Pancreas (tissue), 10 donors: ENCODE results near the gene SNAP47. TPM values are rescaled to one million over a fixed set of nuclear protein-coding genes. Genes with fewer than 3 reads are reported as not detected.

Experiments used
- ATAC-seq, 4 donors: fragments of 200-7000 bp; cut with Tn5 transposase; one replicate each; pipeline versions ENCODE4 v1.8.0 to v1.9.1; 2020; ENCODE audit warnings: mild to moderate bottlenecking in 4 of 4, moderate library complexity in 4 of 4
- DNase-seq, 6 donors: peaks; one replicate each; pipeline ENCODE4 v3.0.0-alpha.2; 2020
- FAIRE-seq: peaks from 2 replicates; lab custom pipeline; 2012; peaks lifted over from hg19 to GRCh38; lab: Jason Lieb, UNC
- H3K27ac ChIP-seq, 4 donors: fragments of 200-600 bp; sonication (generic); 1 replicate in 3 of 4; 2 replicates in 1 of 4; pipeline versions ENCODE4 v1.5.0 to v1.8.0; 2020
- H3K27me3 ChIP-seq, 4 donors: fragments of 200-600 bp; one replicate each; pipeline ENCODE4 v1.8.0; 2021
- H3K36me3 ChIP-seq, 3 donors: fragments of 200-600 bp; sonication (generic) in 1 of 3; one replicate each; pipeline versions ENCODE4 v1.5.0 to v1.8.0; 2020 to 2021
- H3K4me1 ChIP-seq, 3 donors: fragments of 200-600 bp; one replicate each; pipeline ENCODE4 v1.8.0; 2021
- H3K4me3 ChIP-seq, 4 donors: fragments of 200-600 bp; sonication (generic) in 2 of 4; one replicate each; pipeline versions ENCODE4 v1.5.0 to v1.8.0; 2020 to 2021
- H3K9me3 ChIP-seq, 4 donors: fragments of 200-600 bp; one replicate each; pipeline ENCODE4 v1.8.0; 2021
- WGBS, 2 donors: extraction: QIAGEN DNeasy Blood & Tissue Kit; methylation state at CpG; one replicate each; pipeline ENCODE4 v1.1.7; 2013; 5-methylcytosine and 5-hydroxymethylcytosine counted together
- intact Hi-C, 3 donors: fragments of 100-400 bp; cut with DNase I; formaldehyde crosslinking; loops; one replicate each; pipeline versions ENCODE4 v1.11.1 to v1.14.2; 2022
- polyA plus RNA-seq, 2 donors: library from polyadenylated mRNA; stranded (reverse); fragments of 200-250 nt; gene quantifications; one replicate each; pipeline ENCODE4 v1.2.3, GENCODE V29; 2013
- total RNA-seq, 6 donors: library from RNA; stranded (reverse); fragmentation: NEBNext Ultra II Directional in 4 of 6; extraction: Animal tissue kit (Norgen Biotek cat#: 25700) in 4 of 6; gene quantifications; one replicate each; pipeline versions ENCODE4 v1.2.1 to v1.2.4, GENCODE V29; 2021 to 2023
- TF ChIP-seq, protein P1 (sequence below), 4 donors: fragments of 200-600 bp; sonication (generic) in 3 of 4; IDR thresholded peaks; one replicate each; pipeline versions ENCODE4 v1.5.0 to v1.8.0; 2021; ENCODE audit warnings: antibody characterized with exemption in 4 of 4
- donor health status: healthy with polysubstance abuse.
- donor health status: DM: no; HTN: no; CAD: no; lungs with moderate emphysema.
- donor health status: DM: no; HTN: no; CAD: no.
- donor health status: control.
- donor health status: control.
- donor health status: Bipolar disorder and iron deficiency.
- donor health status: DM: yes; HTN: yes; CAD: no.
- donor health status: DM: no; HTN: no; CAD: no.
- donor health status: DM: no; HTN: no; CAD: no.
- donor health status: DM: yes; HTN: yes; CAD: no.

The SNAP47 gene
- total and polyA plus RNA-seq, 8 donors = 12.3 to 21.5 (median 14.7) TPM

GRCh38 chr1:227771326-227771725 lies 36.1 kb downstream of the SNAP47 start:
- peaks cover 0 to 18% (median 4%) of the 10 kb centered on the region in 3 donors for H3K36me3 ChIP-seq
- H3K4me1 ChIP-seq = no peaks in the 10 kb centered on the region
- H3K27ac ChIP-seq = no peak overlapping the region
- FAIRE-seq (no peak), DNase-seq (peak in 2 of 6 donors; percentile 31 to 39), ATAC-seq (no peak)
- no peak overlapping the region for H3K4me3 ChIP-seq
- intact Hi-C loops = no loop called here
- no peaks in the 10 kb centered on the region for H3K9me3 ChIP-seq
- WGBS, 2 donors = 93 to 96% methylated on average over 6 to 8 of the region's 8 CpGs
- TF ChIP-seq, protein P1, sequence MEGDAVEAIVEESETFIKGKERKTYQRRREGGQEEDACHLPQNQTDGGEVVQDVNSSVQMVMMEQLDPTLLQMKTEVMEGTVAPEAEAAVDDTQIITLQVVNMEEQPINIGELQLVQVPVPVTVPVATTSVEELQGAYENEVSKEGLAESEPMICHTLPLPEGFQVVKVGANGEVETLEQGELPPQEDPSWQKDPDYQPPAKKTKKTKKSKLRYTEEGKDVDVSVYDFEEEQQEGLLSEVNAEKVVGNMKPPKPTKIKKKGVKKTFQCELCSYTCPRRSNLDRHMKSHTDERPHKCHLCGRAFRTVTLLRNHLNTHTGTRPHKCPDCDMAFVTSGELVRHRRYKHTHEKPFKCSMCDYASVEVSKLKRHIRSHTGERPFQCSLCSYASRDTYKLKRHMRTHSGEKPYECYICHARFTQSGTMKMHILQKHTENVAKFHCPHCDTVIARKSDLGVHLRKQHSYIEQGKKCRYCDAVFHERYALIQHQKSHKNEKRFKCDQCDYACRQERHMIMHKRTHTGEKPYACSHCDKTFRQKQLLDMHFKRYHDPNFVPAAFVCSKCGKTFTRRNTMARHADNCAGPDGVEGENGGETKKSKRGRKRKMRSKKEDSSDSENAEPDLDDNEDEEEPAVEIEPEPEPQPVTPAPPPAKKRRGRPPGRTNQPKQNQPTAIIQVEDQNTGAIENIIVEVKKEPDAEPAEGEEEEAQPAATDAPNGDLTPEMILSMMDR (IDR thresholded peaks at IDR 0.05) = no peak
- no peaks in the 10 kb centered on the region for H3K27me3 ChIP-seq

DNA sequence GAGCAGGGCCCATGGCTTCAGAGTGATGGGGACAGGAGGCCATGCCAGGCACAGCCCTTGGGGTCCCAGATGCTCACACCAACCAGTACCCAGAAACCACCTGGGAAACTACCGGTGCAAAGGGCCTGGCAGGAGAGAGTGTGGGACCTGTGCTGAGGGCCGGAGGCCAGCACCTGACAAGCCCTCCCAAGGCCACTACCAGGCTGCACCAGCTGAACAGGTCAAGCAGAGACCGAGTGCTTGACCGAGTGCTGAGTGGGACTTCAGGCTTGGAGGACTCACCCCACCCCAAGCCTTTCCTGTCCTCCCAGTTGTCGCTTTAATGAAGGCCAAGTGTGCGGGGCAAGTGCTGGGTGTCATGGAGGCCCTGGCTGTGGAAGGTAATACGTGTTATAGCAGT lies 36.5 kb downstream of the SNAP47 start:
- no peaks in the 10 kb centered on the region for H3K9me3 ChIP-seq
- ATAC-seq (no peak), FAIRE-seq (no peak), DNase-seq (peak in 1 of 6 donors; percentile 32)
- H3K4me1 ChIP-seq = no peaks in the 10 kb centered on the region
- H3K4me3 ChIP-seq = no peak overlapping the region
- TF ChIP-seq, protein P1 (IDR thresholded peaks at IDR 0.05) = no peak
- no peaks in the 10 kb centered on the region for H3K27me3 ChIP-seq
- no peak overlapping the region for H3K27ac ChIP-seq
- H3K36me3 ChIP-seq = peaks cover 0 to 18% (median 4%) of the 10 kb centered on the region in 3 donors
- WGBS, 2 donors = 88% methylated on average over 7 of the region's 7 CpGs
- intact Hi-C loops = no loop called here

DNA sequence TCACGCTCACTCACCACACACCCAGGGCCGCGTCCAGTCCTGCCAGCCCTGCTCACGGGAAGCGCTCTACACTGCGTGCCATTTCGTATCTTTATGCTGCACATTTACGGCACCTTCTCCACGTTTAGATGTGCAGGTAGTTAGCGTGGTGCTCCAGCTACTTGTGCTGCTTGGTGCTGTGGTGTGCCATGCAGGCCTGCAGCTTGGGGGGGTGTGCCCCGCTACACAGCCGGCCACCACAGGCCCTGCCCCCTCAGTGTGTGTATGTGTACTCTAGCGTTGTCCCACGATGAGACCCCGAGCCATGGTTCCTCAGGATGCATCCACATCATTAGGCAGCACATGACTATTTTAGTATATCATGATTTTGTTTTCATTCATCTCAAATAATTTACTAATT lies 38.3 kb downstream of the SNAP47 start:
- FAIRE-seq = no peak
- ATAC-seq = peak in 1 of 4 donors; percentile 34
- Histone ChIP-seq H3K9me3 (no peaks in the 10 kb centered on the region), H3K27ac (no peak overlapping the region), H3K4me1 (no peaks in the 10 kb centered on the region), H3K36me3 (peaks cover 0 to 6% (median 0%) of the 10 kb centered on the region in 3 donors), H3K27me3 (no peaks in the 10 kb centered on the region), H3K4me3 (no peak overlapping the region)
- 87 to 89% methylated on average over 15 of the region's 15 CpGs for WGBS, 2 donors
- TF ChIP-seq, protein P1 (IDR thresholded peaks at IDR 0.05) = no peak
- intact Hi-C loops = no loop called here
- DNase-seq = no peak

DNA sequence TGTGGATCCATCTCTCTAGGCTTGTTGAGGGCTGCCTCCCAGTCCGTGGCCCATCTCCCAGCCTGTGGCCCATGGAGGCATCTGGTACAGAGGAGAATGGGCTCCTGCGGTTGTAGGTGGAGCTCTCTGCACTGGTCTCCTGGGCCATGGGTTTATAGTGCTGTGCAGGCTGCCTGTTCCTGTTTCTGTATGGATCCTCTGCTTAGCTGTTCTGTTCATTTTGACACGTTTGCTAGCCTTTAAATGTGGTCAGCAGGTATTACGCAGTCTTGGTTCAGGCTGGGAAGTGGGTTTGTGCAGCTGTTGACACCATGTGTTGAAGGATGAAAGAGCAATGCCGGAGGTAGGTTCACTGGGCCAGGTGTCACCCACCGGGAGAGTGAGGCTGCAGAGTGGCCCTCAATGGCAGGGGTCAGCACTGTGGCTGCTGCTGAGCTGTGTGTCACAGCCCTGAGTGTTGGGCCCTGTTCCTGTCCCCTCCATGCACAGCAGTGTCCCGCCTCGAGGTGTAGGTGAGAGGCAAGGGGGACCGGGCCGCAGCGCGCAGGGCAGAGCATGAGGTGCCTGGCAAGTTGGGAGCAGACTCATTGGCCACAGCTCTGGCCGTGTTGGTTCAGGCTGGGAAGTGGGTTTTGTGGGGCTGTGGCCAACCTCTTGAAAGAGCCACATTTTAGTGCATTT lies 39.0 kb downstream of the SNAP47 start:
- intact Hi-C loops = no loop called here
- TF ChIP-seq, protein P1 (IDR thresholded peaks at IDR 0.05) = no peak
- H3K4me3 ChIP-seq = no peak overlapping the region
- H3K27ac ChIP-seq = no peak overlapping the region
- no peaks in the 10 kb centered on the region for H3K27me3 ChIP-seq
- FAIRE-seq = no peak
- no peaks in the 10 kb centered on the region for H3K9me3 ChIP-seq
- DNase-seq = no peak
- 89 to 92% methylated on average over 13 of the region's 13 CpGs for WGBS, 2 donors
- ATAC-seq = no peak
- H3K36me3 ChIP-seq = no peaks in the 10 kb centered on the region
- no peaks in the 10 kb centered on the region for H3K4me1 ChIP-seq
